RWPE2 (cell line): ENCODE data around the gene HK1.

ENCODE experiments used
- ATAC-seq: fragments of 200-7000 bp; cut with Tn5 transposase; 3 replicates; pipeline ENCODE4 v1.9.1; 2021; ENCODE audit warnings: low read depth
- DNase-seq: peaks from one replicate; pipeline ENCODE4 v3.0.0-alpha.2; 2020; ENCODE audit warnings: low spot score
- H3K27ac ChIP-seq: fragments of 450-650 bp; 2 replicates; pipeline ENCODE4 v1.5.1; 2017; ENCODE audit warnings: mild to moderate bottlenecking; ENCODE audit not compliant: poor library complexity, severe bottlenecking
- H3K27me3 ChIP-seq: fragments of 250-450 bp; sonication (Bioruptor Pico); 2 replicates; pipeline ENCODE4 v1.5.1; 2021; ENCODE audit warnings: mild to moderate bottlenecking, moderate library complexity; ENCODE audit not compliant: insufficient read depth, poor library complexity, severe bottlenecking
- H3K36me3 ChIP-seq: fragments of 250-450 bp; sonication (Bioruptor Pico); 2 replicates; pipeline ENCODE4 v1.5.1; 2020; ENCODE audit warnings: low read depth, mild to moderate bottlenecking, moderate library complexity
- H3K4me1 ChIP-seq: fragments of 250-450 bp; sonication (Bioruptor Pico); 2 replicates; pipeline ENCODE4 v1.5.1; 2021; ENCODE audit warnings: mild to moderate bottlenecking, moderate library complexity; ENCODE audit not compliant: insufficient read depth, poor library complexity, severe bottlenecking
- H3K4me3 ChIP-seq: fragments of 250-450 bp; sonication (Bioruptor Pico); 2 replicates; pipeline ENCODE4 v1.5.1; 2021; ENCODE audit warnings: mild to moderate bottlenecking, moderate library complexity; ENCODE audit not compliant: severe bottlenecking
- H3K9me3 ChIP-seq: fragments of 250-450 bp; sonication (Bioruptor Pico); 2 replicates; pipeline ENCODE4 v1.5.1; 2021; ENCODE audit warnings: mild to moderate bottlenecking, moderate library complexity; ENCODE audit not compliant: severe bottlenecking
- CTCF ChIP-seq: fragments of 450-650 bp; IDR thresholded peaks from one replicate; pipeline ENCODE4 v1.5.1; 2017; ENCODE audit warnings: mild to moderate bottlenecking, moderate library complexity; ENCODE audit not compliant: poor library complexity, severe bottlenecking

HK1 gene

DNA sequence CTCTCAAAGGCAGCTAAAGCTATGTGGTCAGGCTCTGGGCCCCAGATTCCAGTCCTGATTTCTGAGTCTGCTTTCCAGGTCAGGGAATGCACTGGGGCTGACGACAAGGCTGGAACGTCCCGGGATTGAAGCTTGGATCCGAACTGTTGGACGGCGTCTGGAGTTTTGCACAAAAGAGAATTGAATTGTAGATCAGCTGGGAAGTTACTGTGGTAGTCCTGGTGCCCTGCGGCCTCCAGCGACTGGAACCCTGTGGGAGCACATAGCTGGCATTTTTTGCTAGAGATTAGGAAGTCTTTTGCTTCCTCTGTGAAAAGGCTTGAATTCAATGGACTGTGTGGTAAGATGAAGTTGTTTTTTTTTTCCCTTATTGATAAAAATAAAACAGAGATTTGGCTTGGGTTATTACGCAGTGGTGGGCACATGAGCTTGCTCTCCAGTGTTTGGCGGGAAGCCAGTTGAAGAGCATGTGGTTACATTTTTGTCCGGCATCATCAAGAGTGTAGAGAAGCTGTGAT is at the start of gene HK1:
TSS of gene HK1 (plus strand) at position 51 of the 518 bp plus-strand sequence.
- no peaks in the 10 kb centered on the region for H3K36me3 ChIP-seq
- no peak for DNase-seq
- H3K27me3 ChIP-seq, result no peaks in the 10 kb centered on the region
- H3K4me3 ChIP-seq, result no peak within 1 kb of the TSS
- TF ChIP-seq CTCF, result no peak
- H3K9me3 ChIP-seq, result no peaks in the 10 kb centered on the region
- H3K27ac ChIP-seq, result no peak within 1 kb of the TSS
- H3K4me1 ChIP-seq, result no peaks in the 10 kb centered on the region
- ATAC-seq, result no peak

DNA sequence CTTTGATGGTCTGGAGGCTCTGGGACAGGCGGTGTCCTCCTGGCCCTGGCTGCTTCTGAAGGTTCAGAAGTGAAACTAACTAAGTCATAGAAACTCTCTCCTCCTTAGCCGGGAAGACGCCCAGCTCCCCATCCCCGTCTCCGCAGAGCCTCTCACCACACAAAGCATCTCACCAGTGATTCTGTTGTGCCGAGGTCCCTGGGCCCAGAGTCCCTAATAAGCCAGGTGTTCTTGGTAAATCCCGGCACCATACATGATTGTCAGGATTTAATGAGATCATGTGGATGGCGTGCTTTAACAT is 48.7 kb upstream of the HK1 start:
- Histone ChIP-seq H3K36me3 (no peaks in the 10 kb centered on the region), H3K27ac (peak overlapping the region; percentile 12), H3K4me3 (no peak overlapping the region), H3K27me3 (no peaks in the 10 kb centered on the region), H3K9me3 (no peaks in the 10 kb centered on the region), H3K4me1 (peaks cover 30% of the 10 kb centered on the region)
- DNase-seq (no peak), ATAC-seq (no peak)
- no peak for TF ChIP-seq CTCF

- H3K4me1 ChIP-seq, result peaks cover 24% of the 10 kb centered on the region
- DNase-seq, result no peak
These were observed 48.2 kb upstream of the HK1 start for GRCh38 chr10:69230128-69230527.

GRCh38 chr10:69232252-69232651 is 46.0 kb upstream of the HK1 start:
- no peaks in the 10 kb centered on the region for H3K27me3 ChIP-seq
- H3K9me3 ChIP-seq, result no peaks in the 10 kb centered on the region
- peak; percentile 98 for ATAC-seq
- DNase-seq, result peak; percentile 72
- peaks cover 18% of the 10 kb centered on the region for H3K4me1 ChIP-seq
- peak overlapping the region; percentile 3 for H3K27ac ChIP-seq
- no peaks in the 10 kb centered on the region for H3K36me3 ChIP-seq
- no peak overlapping the region for H3K4me3 ChIP-seq
- TF ChIP-seq CTCF, result no peak

More at GRCh38 chr10:69230128-69230527, 48.2 kb upstream of the HK1 start:
- Histone ChIP-seq H3K36me3 (no peaks in the 10 kb centered on the region), H3K27ac (no peak overlapping the region), H3K4me3 (no peak overlapping the region), H3K27me3 (no peaks in the 10 kb centered on the region), H3K9me3 (no peaks in the 10 kb centered on the region)
- ATAC-seq, result no peak
- no peak for TF ChIP-seq CTCF

DNA sequence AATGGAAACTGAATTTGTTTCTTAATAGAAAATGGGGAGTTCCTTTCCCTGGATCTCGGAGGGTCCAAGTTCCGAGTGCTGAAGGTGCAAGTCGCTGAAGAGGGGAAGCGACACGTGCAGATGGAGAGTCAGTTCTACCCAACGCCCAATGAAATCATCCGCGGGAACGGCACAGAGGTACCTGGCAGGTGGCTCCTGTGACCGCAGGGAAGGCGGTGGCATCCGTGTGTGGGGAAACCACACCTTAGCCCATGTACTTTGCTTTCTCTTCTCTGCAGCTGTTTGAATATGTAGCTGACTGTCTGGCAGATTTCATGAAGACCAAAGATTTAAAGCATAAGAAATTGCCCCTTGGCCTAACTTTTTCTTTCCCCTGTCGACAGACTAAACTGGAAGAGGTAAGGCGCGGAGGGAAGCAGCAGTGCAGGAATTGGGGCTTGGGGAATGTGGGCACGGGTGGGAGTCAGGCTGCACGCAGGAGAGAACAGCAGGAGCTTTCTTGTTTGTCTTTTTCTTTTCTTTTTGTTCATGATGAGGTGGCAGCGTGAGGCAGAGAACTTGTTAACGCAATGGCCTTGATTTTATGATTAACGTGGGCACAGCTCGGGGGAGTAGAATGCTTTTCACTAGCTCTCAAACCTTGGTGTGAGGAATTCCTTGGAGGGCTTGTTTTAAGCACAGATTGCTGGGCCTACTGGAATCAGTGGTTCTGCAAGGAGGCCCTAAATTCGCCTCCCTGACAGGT is 45.4 kb upstream of the HK1 start:
- Histone ChIP-seq H3K27ac (peak overlapping the region; percentile 3), H3K27me3 (no peaks in the 10 kb centered on the region), H3K4me1 (peaks cover 18% of the 10 kb centered on the region), H3K9me3 (no peaks in the 10 kb centered on the region), H3K4me3 (no peak overlapping the region), H3K36me3 (no peaks in the 10 kb centered on the region)
- DNase-seq, result no peak
- ATAC-seq, result no peak
- no peak for TF ChIP-seq CTCF
